HG03457 (cell line): ENCODE results near the gene SMYD4.
"Not testable (repeated sequence)": the region's sequence is repeated elsewhere in the genome, so short reads cannot be mapped to it uniquely, and the experiment has no call there.

Experiments used
- ATAC-seq: cut with Tn5 transposase; IDR thresholded peaks from one replicate; pipeline ENCODE4 v1.9.1; 2021; ENCODE audit warnings: moderate number of reproducible peaks; ENCODE audit not compliant: unreplicated experiment

Gene SMYD4, protein sequence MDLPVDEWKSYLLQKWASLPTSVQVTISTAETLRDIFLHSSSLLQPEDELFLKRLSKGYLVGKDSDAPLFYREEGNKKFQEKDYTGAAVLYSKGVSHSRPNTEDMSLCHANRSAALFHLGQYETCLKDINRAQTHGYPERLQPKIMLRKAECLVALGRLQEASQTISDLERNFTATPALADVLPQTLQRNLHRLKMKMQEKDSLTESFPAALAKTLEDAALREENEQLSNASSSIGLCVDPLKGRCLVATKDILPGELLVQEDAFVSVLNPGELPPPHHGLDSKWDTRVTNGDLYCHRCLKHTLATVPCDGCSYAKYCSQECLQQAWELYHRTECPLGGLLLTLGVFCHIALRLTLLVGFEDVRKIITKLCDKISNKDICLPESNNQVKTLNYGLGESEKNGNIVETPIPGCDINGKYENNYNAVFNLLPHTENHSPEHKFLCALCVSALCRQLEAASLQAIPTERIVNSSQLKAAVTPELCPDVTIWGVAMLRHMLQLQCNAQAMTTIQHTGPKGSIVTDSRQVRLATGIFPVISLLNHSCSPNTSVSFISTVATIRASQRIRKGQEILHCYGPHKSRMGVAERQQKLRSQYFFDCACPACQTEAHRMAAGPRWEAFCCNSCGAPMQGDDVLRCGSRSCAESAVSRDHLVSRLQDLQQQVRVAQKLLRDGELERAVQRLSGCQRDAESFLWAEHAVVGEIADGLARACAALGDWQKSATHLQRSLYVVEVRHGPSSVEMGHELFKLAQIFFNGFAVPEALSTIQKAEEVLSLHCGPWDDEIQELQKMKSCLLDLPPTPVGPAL

DNA sequence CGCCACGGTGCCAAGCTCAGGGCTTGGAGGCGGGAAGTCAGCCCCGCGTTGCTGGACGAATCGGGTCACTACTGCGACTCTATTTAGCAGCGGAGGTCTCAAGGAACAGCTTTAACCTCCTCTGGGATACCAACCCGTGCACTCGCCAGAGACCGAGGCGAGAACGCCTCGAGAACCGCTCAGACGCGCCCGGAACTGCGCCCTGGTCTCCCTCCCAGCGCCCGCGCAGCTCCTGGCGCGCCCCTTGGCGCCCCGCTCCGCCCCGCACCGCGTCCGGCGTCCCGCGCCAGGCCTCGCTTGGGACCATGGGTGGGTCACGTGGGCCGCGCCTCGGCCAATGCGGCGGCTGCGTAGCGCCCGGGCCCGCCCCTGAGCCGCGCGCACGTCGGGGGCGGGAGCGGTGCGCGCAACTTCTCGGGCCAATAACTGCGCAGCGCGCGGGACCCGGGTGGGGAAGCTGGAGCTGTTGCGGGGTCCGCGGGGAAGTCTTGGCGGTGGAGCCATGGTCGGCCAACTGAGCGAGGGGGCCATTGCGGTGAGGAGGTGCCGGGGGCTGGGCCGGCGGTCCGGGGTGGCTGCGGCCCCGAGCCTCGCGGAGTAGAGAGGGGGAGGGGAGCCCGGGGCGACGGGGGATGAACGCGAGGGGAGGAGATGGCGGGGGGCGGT, at the start of gene SMYD4, which contains the start of gene RPA1:
Gene SMYD4, minus strand, starts transcription at position 311 of the 666 bp plus-strand sequence. CDS start 1,908 bp downstream, outside the sequence.
Gene RPA1, plus strand, starts transcription at position 414 of the 666 bp plus-strand sequence. Its CDS starts 89 bp downstream, at position 503.
- ATAC-seq, result peak; percentile 73

DNA sequence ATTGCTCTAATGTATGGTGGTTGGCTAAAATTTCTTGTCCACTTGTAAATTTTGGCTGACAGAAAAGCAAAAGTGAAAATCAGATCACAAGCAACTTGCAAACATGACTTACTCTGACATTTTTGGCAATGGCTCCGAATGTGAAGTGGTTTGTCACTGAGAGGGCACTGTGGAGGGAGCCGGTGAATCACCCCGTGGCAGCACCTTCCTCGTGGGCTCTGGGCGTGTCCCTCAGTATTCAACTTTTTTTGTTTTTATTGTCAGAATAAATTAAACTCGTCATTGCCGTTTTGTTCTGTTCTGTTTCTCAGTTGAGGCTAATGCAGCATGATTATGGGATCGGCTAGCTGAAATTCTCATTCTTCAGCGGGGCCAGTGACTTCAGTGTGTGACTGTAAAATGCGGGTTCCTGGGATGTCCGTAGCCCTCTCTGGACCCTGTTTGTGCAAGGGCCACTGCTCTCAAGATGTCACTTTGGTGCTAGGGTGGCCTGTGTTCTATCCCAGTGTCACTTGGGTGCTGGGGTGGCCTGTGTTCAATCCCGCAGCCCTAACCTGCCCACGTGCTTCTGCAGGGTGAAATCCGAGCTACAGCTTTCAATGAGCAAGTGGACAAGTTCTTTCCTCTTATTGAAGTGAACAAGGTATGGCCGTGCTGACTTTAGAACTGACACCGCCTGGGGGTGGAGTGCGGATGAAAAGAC, 48.9 kb upstream of the SMYD4 start:
- no peak for ATAC-seq

GRCh38 chr17:1875597-1875996, 45.9 kb upstream of the SMYD4 start:
- no peak for ATAC-seq

- no peak for ATAC-seq
Observed at GRCh38 chr17:1873418-1873817, 43.7 kb upstream of the SMYD4 start.

- ATAC-seq, result no peak
Observed at GRCh38 chr17:1872976-1873375, 43.3 kb upstream of the SMYD4 start.

DNA sequence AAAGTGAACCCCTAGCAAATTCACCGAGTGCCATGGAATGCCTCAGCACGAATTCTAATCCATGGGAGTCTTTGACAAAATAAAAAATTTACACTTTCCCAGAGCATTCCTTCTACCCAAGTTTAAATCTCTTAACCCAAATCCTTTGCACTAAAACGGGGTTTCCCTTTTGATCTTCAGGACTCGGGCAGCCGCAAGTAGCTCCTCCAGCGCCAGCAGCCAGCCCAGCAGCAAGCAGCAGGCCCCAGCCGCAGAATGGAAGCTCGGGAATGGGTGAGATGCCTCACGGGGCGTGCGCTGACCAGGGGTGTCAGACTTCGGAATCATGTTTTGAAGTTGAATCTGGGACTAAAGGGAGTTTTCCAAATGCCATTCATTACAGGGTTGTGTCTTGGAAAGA, 42.6 kb upstream of the SMYD4 start:
- no peak for ATAC-seq

DNA sequence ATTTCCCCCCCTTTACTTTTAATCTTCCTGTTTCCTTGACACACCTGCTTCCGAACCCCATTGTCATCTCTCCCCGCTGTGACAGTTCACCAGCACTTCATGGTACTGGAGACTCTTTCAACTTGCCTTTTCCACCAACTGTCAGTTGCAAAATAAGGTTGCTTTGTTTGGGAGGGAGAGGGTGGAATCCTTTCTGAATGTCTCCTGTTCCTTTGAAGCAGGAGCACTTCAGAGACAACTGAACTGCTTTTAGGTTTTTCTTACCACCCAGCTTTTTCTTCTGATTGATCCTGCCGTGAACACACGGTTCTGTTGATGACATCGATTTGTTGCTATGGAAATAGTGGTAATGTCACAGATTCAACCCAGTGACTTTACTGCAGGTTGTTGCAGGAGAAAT, 42.1 kb upstream of the SMYD4 start:
- no peak for ATAC-seq

- ATAC-seq, result no peak
Observed at GRCh38 chr17:1870592-1870991, 40.9 kb upstream of the SMYD4 start.

DNA sequence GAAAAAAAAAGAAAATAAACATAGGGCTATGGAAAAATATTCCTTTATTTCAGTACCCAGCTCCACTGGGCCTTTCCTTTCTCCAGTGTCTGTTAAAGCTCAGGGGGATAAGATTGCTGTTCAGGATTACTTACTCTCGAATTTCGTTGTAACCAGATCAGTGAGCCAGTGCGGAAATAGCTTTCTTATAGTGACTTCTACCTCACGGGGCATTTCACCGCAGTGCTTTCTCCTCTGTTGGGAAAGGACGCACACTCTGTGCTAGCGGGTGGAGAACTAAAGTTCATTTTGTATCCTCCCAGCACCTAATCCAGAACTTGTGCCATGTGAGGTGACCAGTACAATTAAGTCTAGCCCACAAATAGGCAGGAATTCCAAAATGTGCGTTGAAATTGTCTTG, 38.4 kb upstream of the SMYD4 start:
- no peak for ATAC-seq

- no peak for ATAC-seq
Observed at GRCh38 chr17:1867307-1867706, 37.6 kb upstream of the SMYD4 start.

DNA sequence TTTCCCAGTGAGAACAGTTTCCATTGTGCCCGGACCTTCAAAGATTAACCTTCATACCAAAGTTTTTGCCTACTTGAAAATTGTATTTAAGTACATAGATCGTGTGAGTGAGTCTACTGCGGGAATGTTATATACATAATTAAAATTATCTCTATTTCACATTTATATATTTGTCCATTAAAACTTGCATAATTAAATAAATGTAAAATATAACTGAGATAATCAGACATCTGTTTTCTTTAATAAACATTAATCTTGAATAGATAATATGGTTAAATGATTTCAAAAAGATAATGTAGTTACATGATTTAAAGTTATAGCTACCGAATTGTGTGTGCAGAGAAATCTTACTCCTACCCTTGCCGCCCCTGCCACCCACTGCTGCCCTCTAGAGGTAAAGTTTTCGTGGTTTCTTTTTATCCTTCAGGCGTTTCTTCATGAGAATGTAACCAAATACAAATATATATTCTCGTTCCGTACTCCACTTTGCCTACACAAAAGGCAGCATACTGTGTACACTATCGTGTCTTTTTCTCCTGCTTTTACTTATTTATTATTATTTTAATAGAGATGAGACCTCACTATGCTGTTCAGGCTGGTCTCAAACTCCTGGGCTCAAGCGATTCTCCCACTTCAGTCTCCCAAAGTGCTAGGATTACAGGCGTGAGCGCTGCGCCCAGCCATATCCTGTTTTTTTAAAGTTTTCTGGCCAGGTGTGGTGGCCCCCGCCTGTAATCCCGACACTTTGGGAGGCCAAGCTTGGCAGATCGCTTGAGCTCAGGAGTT, 35.7 kb upstream of the SMYD4 start:
- ATAC-seq, result no peak

GRCh38 chr17:1861391-1862010, 31.8 kb upstream of the SMYD4 start:
- ATAC-seq, result no peak

DNA sequence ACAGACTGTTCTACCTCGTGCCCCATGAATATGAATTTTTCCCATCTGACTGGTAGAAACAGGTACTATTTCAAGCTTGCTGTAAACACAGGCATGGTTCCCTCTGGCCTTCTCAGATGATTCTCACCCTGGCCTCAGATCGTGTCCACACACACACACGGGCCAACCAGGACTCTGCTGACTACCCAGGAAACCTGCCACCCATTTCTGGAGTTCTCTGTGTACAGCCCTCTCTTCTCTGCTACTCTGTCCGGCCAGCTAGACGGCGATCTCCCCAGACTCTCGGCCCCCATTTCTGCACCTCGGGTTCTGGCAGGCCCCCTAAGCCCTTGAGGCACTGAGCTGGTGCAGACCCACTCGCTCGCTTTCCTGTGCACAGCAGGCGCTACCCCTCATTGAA, 31.3 kb upstream of the SMYD4 start:
- ATAC-seq, result no peak

GRCh38 chr17:1856462-1856861, 26.8 kb upstream of the SMYD4 start:
- ATAC-seq, result not testable (repeated sequence)

GRCh38 chr17:1853698-1854097, 24.0 kb upstream of the SMYD4 start:
- no peak for ATAC-seq

- ATAC-seq, result no peak
Observed at GRCh38 chr17:1852327-1852726, 22.6 kb upstream of the SMYD4 start.

DNA sequence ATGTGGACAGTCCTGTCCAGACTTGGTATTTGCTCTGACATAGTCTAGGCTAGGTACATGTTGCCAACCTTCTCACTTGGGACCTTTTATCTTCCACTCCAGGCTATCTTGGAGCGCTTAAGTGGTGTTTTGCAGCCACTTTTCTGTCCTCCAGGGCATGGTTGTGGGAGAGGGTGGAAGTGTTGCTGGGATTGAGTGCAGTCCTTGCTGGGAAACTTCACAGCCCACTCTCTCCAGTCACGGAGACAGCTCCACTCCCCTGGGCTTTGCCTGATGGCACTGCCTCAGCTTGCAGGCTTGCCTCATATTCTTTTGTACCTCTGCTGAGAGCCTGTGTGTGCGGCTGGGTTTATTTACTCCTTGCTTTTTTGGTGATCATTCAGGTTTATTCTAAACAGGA, 17.5 kb upstream of the SMYD4 start:
- no peak for ATAC-seq

DNA sequence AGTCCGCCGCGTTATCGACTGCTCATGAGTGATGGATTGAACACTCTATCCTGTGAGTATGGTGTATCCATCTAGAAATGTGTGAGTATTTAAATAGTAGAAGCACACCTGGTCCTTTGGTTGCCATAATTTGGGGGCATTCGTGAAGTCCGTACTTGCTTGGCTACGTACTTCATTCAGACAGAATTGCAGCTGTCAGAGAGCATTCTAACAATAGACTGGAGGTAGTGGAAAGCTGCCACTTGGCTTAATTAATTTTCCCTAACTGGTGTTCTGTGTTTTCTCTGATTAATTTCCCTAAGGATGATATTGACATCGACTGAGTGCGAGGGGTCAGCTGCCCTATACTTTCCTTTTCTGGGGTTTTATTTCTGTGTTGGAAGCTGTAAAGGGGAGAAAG, 14.2 kb upstream of the SMYD4 start:
- no peak for ATAC-seq

DNA sequence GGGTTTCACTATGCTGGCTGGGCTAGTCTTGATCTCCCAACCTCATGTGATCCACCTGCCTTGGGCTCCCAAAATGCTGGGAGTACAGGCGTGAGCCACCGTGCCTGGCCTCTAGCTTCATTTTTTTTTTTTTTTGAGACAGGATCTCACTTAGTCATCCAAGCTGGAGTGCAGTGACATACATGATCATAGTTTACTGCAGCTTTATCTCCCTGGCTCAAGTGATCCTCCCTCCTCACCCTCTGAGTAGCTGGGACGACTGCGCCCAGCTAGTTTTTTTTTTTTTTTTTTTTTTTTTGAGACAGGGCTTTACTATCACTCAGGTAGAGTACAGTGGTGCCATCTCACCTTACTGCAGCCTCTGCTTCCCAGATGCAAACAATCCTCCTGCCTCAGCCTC, 9.8 kb upstream of the SMYD4 start:
- ATAC-seq, result no peak
